Trophoblast cell (in vitro differentiated cells and primary cell): Measurements from ENCODE around the gene SERPINA4.

Experiments used
- DNase-seq, 2 donors: peaks; one replicate each; pipeline ENCODE4 v3.0.0-alpha.2; 2016
- H2AFZ ChIP-seq: 2 replicates; pipeline ENCODE4 v1.6.1; 2013; ENCODE audit warnings: low read length, moderate library complexity, mild to moderate bottlenecking; ENCODE audit not compliant: insufficient read depth, poor library complexity
- H2AK5ac ChIP-seq: 2 replicates; pipeline ENCODE4 v1.6.1; 2013; ENCODE audit warnings: mild to moderate bottlenecking, low read length
- H2BK120ac ChIP-seq: 2 replicates; pipeline ENCODE4 v1.6.1; 2013; ENCODE audit warnings: low read length, mild to moderate bottlenecking, moderate library complexity; ENCODE audit not compliant: insufficient read depth, poor library complexity
- H2BK12ac ChIP-seq: 2 replicates; pipeline ENCODE4 v1.6.1; 2013; ENCODE audit warnings: mild to moderate bottlenecking, low read length, moderate library complexity
- H2BK5ac ChIP-seq: 2 replicates; pipeline ENCODE4 v1.6.1; 2013; ENCODE audit warnings: low read length, low read depth, moderate library complexity, mild to moderate bottlenecking; ENCODE audit not compliant: poor library complexity
- H3K14ac ChIP-seq: 2 replicates; pipeline ENCODE4 v1.6.1; 2013; ENCODE audit warnings: mild to moderate bottlenecking, low read length
- H3K18ac ChIP-seq: 2 replicates; pipeline ENCODE4 v1.6.1; 2013; ENCODE audit warnings: mild to moderate bottlenecking, low read length
- H3K23ac ChIP-seq: 2 replicates; pipeline ENCODE4 v1.6.1; 2013; ENCODE audit warnings: low read length
- H3K27ac ChIP-seq: 2 replicates; pipeline ENCODE4 v1.5.1; 2013; ENCODE audit warnings: low read depth, mild to moderate bottlenecking, inconsistent platforms, low read length, moderate library complexity
- H3K27me3 ChIP-seq: 2 replicates; pipeline ENCODE4 v1.6.1; 2013; ENCODE audit warnings: inconsistent platforms, mild to moderate bottlenecking, low read length, moderate library complexity; ENCODE audit not compliant: insufficient read depth
- H3K36me3 ChIP-seq, 2 experiments: 1 replicate in 1 of 2; 2 replicates in 1 of 2; pipeline ENCODE4 v1.6.1; 2013; ENCODE audit warnings: low read length in 2 of 2, mild to moderate bottlenecking in 2 of 2, moderate library complexity in 1 of 2; ENCODE audit not compliant: insufficient read depth in 2 of 2, control insufficient read depth in 1 of 2
- H3K4ac ChIP-seq: 2 replicates; pipeline ENCODE4 v1.6.1; 2013; ENCODE audit warnings: low read depth, mild to moderate bottlenecking, low read length, moderate library complexity
- H3K4me1 ChIP-seq, 2 experiments: 1 replicate in 1 of 2; 2 replicates in 1 of 2; pipeline ENCODE4 v1.6.1; 2013; ENCODE audit warnings: low read length in 2 of 2, mild to moderate bottlenecking in 2 of 2, moderate library complexity in 1 of 2; ENCODE audit not compliant: insufficient read depth in 2 of 2, control insufficient read depth in 1 of 2
- H3K4me2 ChIP-seq: 2 replicates; pipeline ENCODE4 v1.6.1; 2013; ENCODE audit warnings: inconsistent platforms, mild to moderate bottlenecking, low read length, moderate library complexity
- H3K4me3 ChIP-seq: 2 replicates; pipeline ENCODE4 v1.5.1; 2013; ENCODE audit warnings: mild to moderate bottlenecking, low read depth, low read length, inconsistent platforms
- H3K79me1 ChIP-seq: one replicate; pipeline ENCODE4 v1.6.1; 2013; ENCODE audit warnings: low read length
- H3K79me2 ChIP-seq: 2 replicates; pipeline ENCODE4 v1.6.1; 2013; ENCODE audit warnings: low read length, mild to moderate bottlenecking; ENCODE audit not compliant: control insufficient read depth, insufficient read depth, poor library complexity
- H3K9ac ChIP-seq: 2 replicates; pipeline ENCODE4 v1.6.1; 2013; ENCODE audit warnings: mild to moderate bottlenecking, low read length
- H3K9me3 ChIP-seq: 2 replicates; pipeline ENCODE4 v1.6.1; 2013; ENCODE audit warnings: low read depth, mild to moderate bottlenecking, control low read depth, inconsistent platforms, low read length; ENCODE audit not compliant: insufficient read depth
- H4K12ac ChIP-seq: 2 replicates; pipeline ENCODE4 v1.6.1; 2013; ENCODE audit warnings: low read depth, mild to moderate bottlenecking, low read length, moderate library complexity
- H4K8ac ChIP-seq: 2 replicates; pipeline ENCODE4 v1.6.1; 2013; ENCODE audit warnings: low read depth, mild to moderate bottlenecking, low read length, moderate library complexity
- H4K91ac ChIP-seq: one replicate; pipeline ENCODE4 v1.6.1; 2013; ENCODE audit warnings: low read depth, mild to moderate bottlenecking, low read length, moderate library complexity
- WGBS: extraction: QIAGEN DNeasy Blood & Tissue Kit; methylation state at CpG from one replicate; pipeline ENCODE4 v1.1.7; 2013; ENCODE audit warnings: missing lambda C conversion rate; ENCODE audit not compliant: insufficient read length, insufficient coverage; ENCODE audit errors: extremely low coverage; 5-methylcytosine and 5-hydroxymethylcytosine counted together

The SERPINA4 gene

DNA sequence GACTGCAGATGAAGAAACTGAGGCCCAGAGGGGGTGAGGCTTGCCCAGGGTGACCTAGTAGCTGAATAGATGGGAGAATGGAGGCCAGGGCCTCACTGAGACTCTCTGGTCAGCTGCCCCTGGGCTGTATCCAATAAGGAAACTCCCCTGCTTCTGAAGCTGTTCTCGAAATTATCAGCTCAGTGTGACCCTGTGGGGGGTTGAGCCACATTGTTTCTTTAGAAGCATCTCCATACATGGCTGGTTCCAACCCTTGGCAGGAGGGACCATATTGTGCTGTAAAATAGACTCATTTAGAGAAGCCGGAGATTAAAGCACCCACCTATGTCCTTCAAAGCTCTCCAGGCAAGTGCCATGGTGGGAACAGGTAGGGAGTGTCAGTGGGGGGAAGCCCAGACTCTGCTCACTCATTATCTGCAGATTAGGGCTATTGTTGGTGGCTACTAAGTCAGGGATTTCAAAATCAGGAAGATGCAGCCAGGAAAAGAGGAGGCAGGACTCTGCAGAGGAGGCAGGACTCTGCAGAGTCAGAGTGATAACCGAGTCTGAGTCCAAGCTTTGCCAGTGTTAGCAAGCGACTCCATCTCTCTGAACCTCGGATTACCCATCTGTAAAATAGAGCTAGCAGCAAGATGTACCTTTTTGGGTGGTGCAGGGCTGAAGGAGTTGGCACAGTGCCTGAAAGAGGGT is 23.5 kb downstream of the SERPINA4 start:
- no peak overlapping the region for H3K4me3 ChIP-seq
- H4K91ac ChIP-seq: no peak overlapping the region
- WGBS: no CpG with 5 or more reads among the region's 5 CpGs
- no peak overlapping the region for H3K27ac ChIP-seq
- no peak overlapping the region for H4K8ac ChIP-seq
- H3K4ac ChIP-seq: no peak overlapping the region
- H2BK120ac ChIP-seq: no peak overlapping the region
- no peak for DNase-seq
- peaks cover 3% of the 10 kb centered on the region for H3K9me3 ChIP-seq
- no peak overlapping the region for H2BK12ac ChIP-seq
- no peak overlapping the region for H3K4me2 ChIP-seq
- H2AFZ ChIP-seq: no peak overlapping the region
- H3K23ac ChIP-seq: no peak overlapping the region
- no peaks in the 10 kb centered on the region for H3K79me1 ChIP-seq
- H3K14ac ChIP-seq: no peak overlapping the region
- no peaks in the 10 kb centered on the region for H3K4me1 ChIP-seq
- no peaks in the 10 kb centered on the region for H3K79me2 ChIP-seq
- H2BK5ac ChIP-seq: no peak overlapping the region
- no peak overlapping the region for H3K18ac ChIP-seq
- no peak overlapping the region for H2AK5ac ChIP-seq
- H3K36me3 ChIP-seq: no peaks in the 10 kb centered on the region
- H4K12ac ChIP-seq: no peak overlapping the region
- H3K27me3 ChIP-seq: no peaks in the 10 kb centered on the region
- no peak overlapping the region for H3K9ac ChIP-seq

DNA sequence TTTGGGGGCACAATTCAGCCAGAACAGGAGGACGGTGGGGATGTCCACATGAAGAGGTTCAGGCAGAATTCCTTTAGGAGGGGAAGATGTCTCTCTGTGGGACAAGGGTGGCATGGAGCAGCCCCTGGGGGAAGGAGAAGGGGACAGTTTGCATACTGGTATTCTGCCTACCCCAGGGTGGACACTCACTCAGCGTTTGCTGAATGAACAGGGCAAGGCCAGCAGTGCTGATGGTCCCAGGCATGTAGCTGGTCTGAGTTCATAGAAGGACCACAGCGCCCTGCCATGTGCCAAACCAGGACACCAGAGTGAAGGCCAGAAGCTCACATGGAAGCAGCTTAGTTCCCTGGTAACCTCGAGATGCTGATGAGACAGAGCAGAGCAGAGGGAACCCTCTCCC is 25.4 kb downstream of the SERPINA4 start:
- Histone ChIP-seq H3K4ac (no peak overlapping the region), H4K91ac (no peak overlapping the region), H3K14ac (no peak overlapping the region), H2BK120ac (no peak overlapping the region), H2AFZ (no peak overlapping the region), H3K79me1 (no peaks in the 10 kb centered on the region), H4K12ac (no peak overlapping the region), H3K4me1 (no peaks in the 10 kb centered on the region), H3K27ac (no peak overlapping the region), H3K4me2 (no peak overlapping the region), H3K18ac (no peak overlapping the region), H3K36me3 (no peaks in the 10 kb centered on the region), H3K4me3 (no peak overlapping the region), H2BK5ac (no peak overlapping the region), H3K27me3 (no peaks in the 10 kb centered on the region), H3K9me3 (peaks cover 8% of the 10 kb centered on the region), H3K79me2 (no peaks in the 10 kb centered on the region), H4K8ac (no peak overlapping the region), H2AK5ac (no peak overlapping the region), H3K23ac (no peak overlapping the region), H3K9ac (no peak overlapping the region), H2BK12ac (no peak overlapping the region)
- WGBS: no CpG with 5 or more reads among the region's 4 CpGs
- no peak for DNase-seq

DNA sequence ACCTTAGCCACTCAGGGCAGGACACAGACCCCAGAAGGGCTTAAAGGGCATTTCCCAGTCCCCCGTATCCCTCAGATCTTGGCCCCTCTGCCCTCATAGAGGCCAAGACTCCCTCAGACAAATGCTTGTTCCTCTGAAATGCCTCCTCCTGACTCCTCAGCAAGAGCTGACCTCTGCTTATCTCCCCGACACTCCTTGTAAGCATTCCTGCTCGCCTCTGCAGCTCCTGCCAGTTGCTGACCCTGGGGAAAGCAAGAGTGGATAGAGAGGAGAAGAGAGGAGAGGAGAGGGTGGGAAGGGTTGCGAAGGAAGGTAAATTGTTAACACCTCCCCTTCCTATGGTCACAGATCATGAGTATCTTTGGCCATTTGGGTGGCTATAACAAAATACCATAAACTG is 27.1 kb downstream of the SERPINA4 start:
- H2BK120ac ChIP-seq: no peak overlapping the region
- H3K36me3 ChIP-seq: no peaks in the 10 kb centered on the region
- no peak overlapping the region for H3K9ac ChIP-seq
- H3K27me3 ChIP-seq: no peaks in the 10 kb centered on the region
- peaks cover 8% of the 10 kb centered on the region for H3K9me3 ChIP-seq
- no peak overlapping the region for H2BK5ac ChIP-seq
- H4K12ac ChIP-seq: no peak overlapping the region
- no peaks in the 10 kb centered on the region for H3K4me1 ChIP-seq
- H3K18ac ChIP-seq: no peak overlapping the region
- H3K79me2 ChIP-seq: no peaks in the 10 kb centered on the region
- no peaks in the 10 kb centered on the region for H3K79me1 ChIP-seq
- H3K4me3 ChIP-seq: no peak overlapping the region
- no peak for DNase-seq
- no peak overlapping the region for H3K14ac ChIP-seq
- no peak overlapping the region for H4K91ac ChIP-seq
- H3K4me2 ChIP-seq: no peak overlapping the region
- H2AK5ac ChIP-seq: no peak overlapping the region
- H3K23ac ChIP-seq: no peak overlapping the region
- 100% methylated on average over 1 of the region's 4 CpGs for WGBS
- no peak overlapping the region for H4K8ac ChIP-seq
- H3K27ac ChIP-seq: no peak overlapping the region
- H3K4ac ChIP-seq: no peak overlapping the region
- H2AFZ ChIP-seq: no peak overlapping the region
- no peak overlapping the region for H2BK12ac ChIP-seq

DNA sequence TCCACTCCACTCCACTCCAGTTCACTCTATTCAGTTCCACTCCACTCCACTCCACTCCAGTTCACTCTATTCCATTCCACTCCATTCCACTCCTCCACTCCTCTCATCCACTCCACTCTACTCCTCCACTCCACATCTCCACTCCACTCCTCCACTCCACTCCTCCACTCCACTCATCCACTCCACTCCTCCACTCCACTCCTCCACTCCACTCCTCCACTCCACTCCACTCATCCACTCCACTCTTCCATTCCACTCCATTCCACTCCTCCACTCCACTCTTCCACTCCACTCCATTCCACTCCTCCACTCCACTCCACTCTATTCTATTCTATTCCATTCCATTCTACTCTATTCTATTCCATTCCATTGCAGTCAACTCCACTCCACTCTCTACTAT is 29.8 kb downstream of the SERPINA4 start:
- no peaks in the 10 kb centered on the region for H3K36me3 ChIP-seq
- no peak overlapping the region for H2BK5ac ChIP-seq
- no peak overlapping the region for H4K12ac ChIP-seq
- no peaks in the 10 kb centered on the region for H3K79me2 ChIP-seq
- H3K4ac ChIP-seq: no peak overlapping the region
- H3K4me2 ChIP-seq: no peak overlapping the region
- no peak overlapping the region for H3K14ac ChIP-seq
- H4K8ac ChIP-seq: no peak overlapping the region
- no peak for DNase-seq
- H3K18ac ChIP-seq: no peak overlapping the region
- no peaks in the 10 kb centered on the region for H3K4me1 ChIP-seq
- H3K9ac ChIP-seq: no peak overlapping the region
- H2AK5ac ChIP-seq: no peak overlapping the region
- peaks cover 5% of the 10 kb centered on the region for H3K9me3 ChIP-seq
- no peak overlapping the region for H2AFZ ChIP-seq
- H3K79me1 ChIP-seq: no peaks in the 10 kb centered on the region
- no peak overlapping the region for H3K4me3 ChIP-seq
- no peaks in the 10 kb centered on the region for H3K27me3 ChIP-seq
- no peak overlapping the region for H3K27ac ChIP-seq
- no peak overlapping the region for H2BK120ac ChIP-seq
- no peak overlapping the region for H2BK12ac ChIP-seq
- H3K23ac ChIP-seq: no peak overlapping the region
- H4K91ac ChIP-seq: no peak overlapping the region
